ENCODE data around the gene PIGN.

GRCh38 chr18:62131301-62131909, 55.5 kb downstream of the PIGN start:
- TF ChIP-seq POLR2A (IDR thresholded peaks at IDR 0.05; ENCODE audit: low read depth, low read length) (no peak), POLR2AphosphoS5 (IDR thresholded peaks at IDR 0.05; ENCODE audit: low read depth, low read length) (no peak)
